Left cardiac atrium (tissue), 4 donors: ENCODE results near the gene GALNT8. TPM values are rescaled to one million over a fixed set of nuclear protein-coding genes. Genes with fewer than 3 reads are reported as not detected.
A peak's percentile ranks its signal among the peaks of the same experiment; 100 is the strongest.

Source experiments
- ATAC-seq, 2 donors: fragments of 200-7000 bp; cut with Tn5 transposase; one replicate each; pipeline ENCODE4 v1.9.1; 2020; ENCODE audit warnings: mild to moderate bottlenecking in 2 of 2, moderate library complexity in 2 of 2
- DNase-seq: peaks from one replicate; pipeline ENCODE4 v3.0.0-alpha.2; 2020
- intact Hi-C, 2 donors: fragments of 100-400 bp; cut with DNase I; formaldehyde crosslinking; loops; one replicate each; pipeline versions ENCODE4 v1.14.1 to v1.15.1; 2022 to 2023
- total RNA-seq, 2 donors: library from RNA; stranded (reverse); fragmentation: NEBNext Ultra II Directional; extraction: Animal tissue kit (Norgen Biotek cat#: 25700); gene quantifications; one replicate each; pipeline ENCODE4 v1.2.1, GENCODE V29; 2021
- donor health status: DM: no; HTN: yes; CAD: no.
- donor health status: DM: no; HTN: yes; CAD: no; lungs with severe emphysema.
- donor health status: DM: yes; HTN: yes; CAD: no.
- donor health status: Dilated cardiomyopathy.

Gene GALNT8
- total RNA-seq, 2 donors from 2014 or later = 3.5 to 4.3 TPM

GRCh38 chr12:4816744-4817525 is 96.7 kb downstream of the GALNT8 start:
- ATAC-seq = no peak
- intact Hi-C loops = no loop called here
- DNase-seq = no peak

- ATAC-seq (peak; percentile 38 to 62), DNase-seq (peak; percentile 23)
- intact Hi-C loops = no loop called here
These were observed 97.7 kb downstream of the GALNT8 start for GRCh38 chr12:4817880-4818279.

- intact Hi-C loops = no loop called here
- no peak for ATAC-seq
- DNase-seq = no peak
These were observed 99.5 kb downstream of the GALNT8 start for GRCh38 chr12:4819654-4820053.

GRCh38 chr12:4820971-4821370 is 100.8 kb downstream of the GALNT8 start:
- intact Hi-C loops = no loop called here
- no peak for ATAC-seq
- no peak for DNase-seq

Other genes starting within 250 kb of the GALNT8 start
- 1 to 10 TPM; 1.1 to 2.8 TPM for gene RAD51AP1, start 181.5 kb upstream of the GALNT8 start, total RNA-seq
- gene DYRK4, start 158.2 kb upstream of the GALNT8 start, total RNA-seq = 10 to 100 TPM; 21.4 to 27.1 TPM
- 1 to 10 TPM; 5.2 to 5.9 TPM for gene AKAP3, start 71.3 kb upstream of the GALNT8 start, total RNA-seq
- gene NDUFA9, start 71.3 kb upstream of the GALNT8 start, total RNA-seq = 100 to 1,000 TPM; 201 to 225 TPM
- gene KCNA1, start 189.5 kb downstream of the GALNT8 start, total RNA-seq = not detected